IPS-11a (cell line): ENCODE data around the gene CGN.

Experiments
- H3K4me3 ChIP-seq: one replicate; pipeline ENCODE4 v1.5.1; 2013; ENCODE audit warnings: low read depth, low read length, control low read depth

Gene CGN, protein sequence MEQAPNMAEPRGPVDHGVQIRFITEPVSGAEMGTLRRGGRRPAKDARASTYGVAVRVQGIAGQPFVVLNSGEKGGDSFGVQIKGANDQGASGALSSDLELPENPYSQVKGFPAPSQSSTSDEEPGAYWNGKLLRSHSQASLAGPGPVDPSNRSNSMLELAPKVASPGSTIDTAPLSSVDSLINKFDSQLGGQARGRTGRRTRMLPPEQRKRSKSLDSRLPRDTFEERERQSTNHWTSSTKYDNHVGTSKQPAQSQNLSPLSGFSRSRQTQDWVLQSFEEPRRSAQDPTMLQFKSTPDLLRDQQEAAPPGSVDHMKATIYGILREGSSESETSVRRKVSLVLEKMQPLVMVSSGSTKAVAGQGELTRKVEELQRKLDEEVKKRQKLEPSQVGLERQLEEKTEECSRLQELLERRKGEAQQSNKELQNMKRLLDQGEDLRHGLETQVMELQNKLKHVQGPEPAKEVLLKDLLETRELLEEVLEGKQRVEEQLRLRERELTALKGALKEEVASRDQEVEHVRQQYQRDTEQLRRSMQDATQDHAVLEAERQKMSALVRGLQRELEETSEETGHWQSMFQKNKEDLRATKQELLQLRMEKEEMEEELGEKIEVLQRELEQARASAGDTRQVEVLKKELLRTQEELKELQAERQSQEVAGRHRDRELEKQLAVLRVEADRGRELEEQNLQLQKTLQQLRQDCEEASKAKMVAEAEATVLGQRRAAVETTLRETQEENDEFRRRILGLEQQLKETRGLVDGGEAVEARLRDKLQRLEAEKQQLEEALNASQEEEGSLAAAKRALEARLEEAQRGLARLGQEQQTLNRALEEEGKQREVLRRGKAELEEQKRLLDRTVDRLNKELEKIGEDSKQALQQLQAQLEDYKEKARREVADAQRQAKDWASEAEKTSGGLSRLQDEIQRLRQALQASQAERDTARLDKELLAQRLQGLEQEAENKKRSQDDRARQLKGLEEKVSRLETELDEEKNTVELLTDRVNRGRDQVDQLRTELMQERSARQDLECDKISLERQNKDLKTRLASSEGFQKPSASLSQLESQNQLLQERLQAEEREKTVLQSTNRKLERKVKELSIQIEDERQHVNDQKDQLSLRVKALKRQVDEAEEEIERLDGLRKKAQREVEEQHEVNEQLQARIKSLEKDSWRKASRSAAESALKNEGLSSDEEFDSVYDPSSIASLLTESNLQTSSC

DNA sequence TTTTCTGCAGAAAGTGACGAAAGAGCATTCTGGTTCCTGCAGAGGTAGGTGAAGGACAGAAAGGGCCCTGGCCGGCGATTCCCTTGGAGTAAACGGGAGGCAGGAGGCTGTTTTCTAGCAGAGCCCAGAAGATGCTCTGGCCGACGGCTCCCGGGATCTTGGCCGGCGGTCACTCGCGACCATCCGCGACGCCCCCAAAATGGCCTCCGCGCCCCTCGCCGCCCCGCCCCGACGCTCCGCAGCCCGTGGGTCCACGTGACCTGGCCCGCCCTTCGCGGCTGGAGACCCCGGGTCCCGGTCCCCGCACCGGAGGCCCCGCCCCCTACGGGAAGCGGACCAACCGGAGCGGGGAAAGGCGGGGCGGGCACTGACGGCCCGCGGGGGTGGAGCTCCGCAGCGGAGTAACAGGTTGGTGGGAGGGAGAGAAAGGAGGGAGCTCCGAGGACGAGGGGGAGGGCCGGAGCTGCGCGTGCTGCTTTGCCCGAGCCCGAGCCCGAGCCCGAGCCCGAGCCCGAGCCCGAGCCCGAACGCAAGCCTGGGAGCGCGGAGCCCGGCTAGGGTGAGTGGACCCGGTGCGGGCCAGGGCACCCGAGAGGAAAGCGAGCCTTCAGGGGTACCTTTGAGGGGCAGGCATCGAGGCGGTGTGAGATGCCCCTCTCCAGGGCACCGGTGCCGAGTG is at the start of gene CGN:
Gene CGN (plus strand): TSS at position 431 of the 679 bp plus-strand sequence. CDS start 7,133 bp downstream, outside the sequence.
- peak within 1 kb of the TSS; percentile 78 for H3K4me3 ChIP-seq

- no peak overlapping the region for H3K4me3 ChIP-seq
These were observed 49.5 kb upstream of the CGN start for GRCh38 chr1:151461694-151462093.

GRCh38 chr1:151465026-151465425 is 46.2 kb upstream of the CGN start:
- H3K4me3 ChIP-seq, result no peak overlapping the region

DNA sequence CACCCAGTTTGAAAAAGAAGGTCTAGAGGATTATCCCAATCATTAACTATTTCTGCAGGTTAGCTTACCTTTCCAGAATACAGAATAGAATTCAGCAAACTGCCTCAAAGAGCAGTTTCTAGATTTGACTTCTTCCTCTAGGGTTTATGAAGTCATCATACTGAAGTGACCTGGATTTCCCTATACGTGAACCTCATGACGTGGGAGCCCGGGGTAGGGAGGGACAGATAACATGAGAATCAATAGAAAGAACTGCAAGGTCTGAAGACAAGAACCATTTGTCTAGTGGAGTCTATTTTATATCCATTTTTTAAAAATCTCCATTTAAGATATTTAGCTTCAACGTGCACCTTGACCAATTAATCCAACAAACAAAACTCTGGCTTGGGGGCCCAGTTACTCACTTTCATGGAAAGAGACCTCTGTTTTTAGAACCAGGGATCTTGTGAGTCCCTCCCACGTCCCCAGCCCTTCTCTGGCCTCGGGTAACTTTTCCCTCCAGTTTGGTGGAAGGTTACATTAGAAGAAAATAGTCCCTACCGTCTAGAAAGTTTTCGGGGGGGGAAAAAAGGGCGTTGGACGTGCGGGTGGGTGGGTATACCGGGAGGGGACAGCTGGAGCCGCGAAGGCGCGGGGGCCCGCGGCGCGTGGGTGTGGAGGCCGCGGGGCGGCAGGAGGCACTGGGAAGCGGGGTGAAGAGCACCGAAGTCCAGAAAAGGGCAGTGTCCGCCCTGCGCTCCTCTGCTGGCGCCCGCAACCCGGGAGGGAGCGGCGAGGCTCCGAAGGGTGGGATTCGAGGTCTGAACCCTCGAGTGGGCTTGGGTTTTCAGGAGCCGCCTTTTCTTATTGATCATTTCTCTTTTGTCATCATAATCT is 38.1 kb upstream of the CGN start:
- H3K4me3 ChIP-seq, result peak overlapping the region; percentile 29

GRCh38 chr1:151474745-151475144 is 36.4 kb upstream of the CGN start:
- no peak overlapping the region for H3K4me3 ChIP-seq

DNA sequence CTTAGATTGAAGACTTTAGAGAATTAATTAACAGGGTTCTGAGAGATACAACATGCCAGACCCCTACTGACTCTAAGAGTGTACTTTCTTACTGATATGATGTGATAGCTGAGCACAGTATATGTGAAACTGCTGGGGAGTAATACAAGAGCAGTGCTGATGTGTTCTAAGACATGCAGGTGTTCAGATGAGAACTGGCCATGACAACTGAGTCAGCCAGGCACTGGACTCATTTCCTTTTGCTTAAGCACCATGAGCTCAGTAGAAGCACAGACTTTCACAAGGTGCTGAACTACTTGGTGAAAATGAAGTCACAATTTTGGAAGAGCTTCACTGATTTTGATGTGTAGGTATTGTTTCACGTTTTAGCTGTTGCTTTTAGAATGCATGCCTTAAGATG is 36.0 kb upstream of the CGN start:
- H3K4me3 ChIP-seq, result no peak overlapping the region

DNA sequence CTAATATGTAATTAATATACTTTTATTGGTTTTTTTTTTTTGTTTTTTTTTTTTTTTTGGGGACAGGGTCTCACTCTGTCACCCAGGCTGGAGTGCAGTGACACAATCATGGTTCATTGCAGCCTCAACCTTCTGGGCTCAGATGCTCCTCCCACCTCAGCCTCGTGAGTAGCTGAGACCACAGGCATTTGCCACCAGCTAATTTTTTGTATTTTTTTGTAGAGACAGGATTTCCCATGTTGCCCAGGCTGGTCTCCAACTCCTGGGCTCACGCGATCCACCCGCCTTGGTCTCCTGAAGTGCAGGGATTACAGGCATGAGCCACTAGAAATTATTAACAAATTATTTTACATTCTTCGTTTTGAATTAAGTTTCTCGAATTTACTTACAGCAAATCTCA is 35.1 kb upstream of the CGN start:
- H3K4me3 ChIP-seq, result no peak overlapping the region

- H3K4me3 ChIP-seq, result no peak overlapping the region
These were observed 34.1 kb upstream of the CGN start for GRCh38 chr1:151477066-151477465.

GRCh38 chr1:151478140-151478812 is 32.9 kb upstream of the CGN start:
- no peak overlapping the region for H3K4me3 ChIP-seq

DNA sequence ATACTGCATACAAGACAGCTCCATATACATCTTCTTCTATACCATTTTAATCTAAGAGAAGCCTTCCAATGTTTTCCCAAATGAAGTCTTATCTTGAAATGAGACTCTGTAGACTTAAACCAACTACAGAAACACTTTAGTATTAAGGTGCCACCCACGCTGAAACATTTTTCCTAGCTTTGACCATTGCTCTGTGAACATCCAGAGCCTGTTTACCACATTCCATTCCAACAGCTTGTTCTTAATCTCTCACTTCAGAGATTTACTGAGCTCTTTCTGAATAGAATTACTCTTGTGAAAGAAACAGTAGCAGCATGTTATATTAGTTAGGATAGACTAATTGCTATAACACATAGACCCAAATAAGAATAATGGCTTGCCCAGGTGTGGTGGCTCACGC is 32.3 kb upstream of the CGN start:
- H3K4me3 ChIP-seq, result no peak overlapping the region

GRCh38 chr1:151479462-151479861 is 31.7 kb upstream of the CGN start:
- H3K4me3 ChIP-seq, result no peak overlapping the region

- H3K4me3 ChIP-seq, result no peak overlapping the region
These were observed 29.2 kb upstream of the CGN start for GRCh38 chr1:151482017-151482416.

- no peak overlapping the region for H3K4me3 ChIP-seq
These were observed 25.4 kb upstream of the CGN start for GRCh38 chr1:151485685-151486255.

- no peak overlapping the region for H3K4me3 ChIP-seq
These were observed 24.6 kb upstream of the CGN start for GRCh38 chr1:151486557-151486956.

DNA sequence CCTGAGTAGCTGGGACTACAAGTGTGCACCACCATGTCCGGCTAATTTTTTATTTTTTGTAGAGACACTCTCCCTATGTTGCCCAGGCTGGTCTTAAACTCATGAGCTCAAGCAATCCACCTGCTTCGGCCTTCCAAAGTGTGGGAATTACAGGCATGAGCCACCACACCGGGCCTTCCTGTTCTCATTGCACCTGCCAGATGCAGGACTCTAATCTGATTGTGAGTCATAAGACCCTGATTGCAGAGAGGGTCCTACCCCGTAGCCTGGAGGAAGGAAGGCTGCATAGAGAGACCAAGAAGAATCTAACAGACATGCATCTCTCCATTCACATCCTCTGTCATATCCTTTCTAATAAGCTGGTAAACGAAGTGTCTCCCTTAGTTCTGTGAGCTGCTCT is 19.5 kb upstream of the CGN start:
- no peak overlapping the region for H3K4me3 ChIP-seq

DNA sequence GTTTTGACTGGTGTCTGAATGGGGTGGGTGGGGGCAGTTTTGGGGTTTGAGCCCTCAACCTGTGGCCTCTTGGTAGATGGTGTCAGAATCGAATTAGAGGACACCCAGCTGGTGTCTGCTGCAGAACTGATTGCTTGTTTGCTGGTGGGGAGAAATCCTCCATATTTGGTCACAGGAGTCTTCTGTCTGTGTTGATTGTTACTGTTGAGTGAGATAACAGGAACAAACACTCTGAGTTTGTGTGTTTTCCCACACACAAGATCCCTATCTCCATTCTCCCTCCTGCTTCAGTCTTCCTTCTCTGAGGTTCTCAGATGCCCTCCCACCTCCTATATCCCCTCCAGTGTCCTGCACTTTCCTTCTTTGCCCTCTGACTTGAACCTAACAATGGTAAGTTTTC is 19.1 kb upstream of the CGN start:
- no peak overlapping the region for H3K4me3 ChIP-seq

GRCh38 chr1:151493042-151493441 is 18.1 kb upstream of the CGN start:
- no peak overlapping the region for H3K4me3 ChIP-seq

- H3K4me3 ChIP-seq, result no peak overlapping the region
These were observed 16.4 kb upstream of the CGN start for GRCh38 chr1:151494741-151495281.

GRCh38 chr1:151495316-151495715 is 15.9 kb upstream of the CGN start:
- no peak overlapping the region for H3K4me3 ChIP-seq
